SK-N-MC (cell line): ENCODE measurements around the gene ACSS2.

Experiments used
- EZH2 ChIP-seq: fragments of 200-600 bp; sonication (generic); IDR thresholded peaks from one replicate; pipeline ENCODE4 v1.6.1; 2017; ENCODE audit warnings: antibody characterized with exemption
- FOXP2 ChIP-seq: optimal IDR thresholded peaks from 2 replicates; pipeline ENCODE3; 2011; ENCODE audit warnings: mild to moderate bottlenecking, moderate library complexity; ENCODE audit not compliant: insufficient read depth; ENCODE audit errors: extremely low read length, control extremely low read depth
- POLR2AphosphoS5 ChIP-seq: IDR thresholded peaks from 2 replicates; pipeline ENCODE4 v1.6.1; 2012; ENCODE audit warnings: mild to moderate bottlenecking, low read depth, low read length, borderline replicate concordance

DNA sequence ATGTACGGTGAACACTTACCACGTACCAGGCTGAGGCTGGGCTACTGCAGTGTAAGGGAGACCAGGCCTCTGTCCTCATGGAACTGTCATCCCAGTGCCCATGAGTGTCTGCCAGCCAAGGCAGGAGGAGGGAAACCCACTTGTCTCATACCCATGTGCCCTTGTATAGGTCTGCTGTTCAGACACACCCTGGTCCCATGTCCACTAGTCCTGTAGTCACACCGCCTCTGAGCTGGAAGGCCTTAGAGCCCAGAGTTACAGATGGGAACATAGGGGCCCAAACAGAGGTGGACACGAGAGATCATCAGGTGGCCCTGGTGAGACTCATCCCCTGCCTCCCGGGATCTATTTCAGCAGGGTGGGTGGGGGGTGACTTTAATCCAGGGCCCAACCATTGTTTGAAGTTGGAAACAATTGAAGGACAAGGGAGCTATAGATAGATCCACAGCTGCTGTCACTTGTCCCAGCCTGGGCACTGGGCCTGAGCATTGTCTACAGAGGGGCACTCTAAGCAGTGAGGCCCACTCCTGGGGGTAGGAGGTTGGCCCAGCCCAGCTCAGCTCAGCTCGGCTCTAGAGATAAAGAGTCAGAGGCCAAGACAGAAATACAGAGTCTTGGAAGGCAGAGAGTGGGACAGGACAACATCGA, 93.9 kb downstream of the ACSS2 start:
- TF ChIP-seq POLR2AphosphoS5 (no peak), EZH2 (no peak), FOXP2 (no peak)
